ENCODE results near the gene DEXI. TPM values are rescaled to one million over a fixed set of nuclear protein-coding genes. Genes with fewer than 3 reads are reported as not detected.

The DEXI gene
- total RNA-seq, 1 experiment from 2014 or later, result 28.3 TPM

- no peak overlapping the region for H2BK120ac ChIP-seq (ENCODE audit: low read depth, low read length, poor library complexity, severe bottlenecking)
- no peak overlapping the region for H2BK15ac ChIP-seq (ENCODE audit: low read depth, low read length)
- no peak overlapping the region for H3K27ac Mint-ChIP-seq
- DNase-seq, result no peak
- no peak overlapping the region for H2AFZ ChIP-seq (ENCODE audit: low read length)
- H3K4me1 ChIP-seq (ENCODE audit: insufficient read depth, low read length), result peaks cover 3% of the 10 kb centered on the region; the same call in 1 of the 2 replicates
- no peak overlapping the region for H3K4ac ChIP-seq (ENCODE audit: low read depth, low read length)
- no peak overlapping the region for H4K5ac ChIP-seq (ENCODE audit: insufficient read length, low read depth, low read length)
- H2BK20ac ChIP-seq (ENCODE audit: low read depth, low read length, poor library complexity, severe bottlenecking), result no peak overlapping the region
- peaks cover 11% of the 10 kb centered on the region for H3K23me2 ChIP-seq (ENCODE audit: insufficient read length, low read depth, low read length, poor library complexity, severe bottlenecking)
- no peak overlapping the region for H3K4me2 ChIP-seq (ENCODE audit: insufficient read depth, insufficient read length, low read length)
- H3K27me3 ChIP-seq (ENCODE audit: insufficient read depth, low read length), result no peaks in the 10 kb centered on the region
- no peak overlapping the region for H3K9ac ChIP-seq (ENCODE audit: extremely low read depth, insufficient read length, low read length)
- H2BK5ac ChIP-seq (ENCODE audit: insufficient read length, low read length), result no peak overlapping the region
- no peak overlapping the region for H2AK5ac ChIP-seq (ENCODE audit: insufficient read length, low read length)
- H3K4me3 Mint-ChIP-seq, result no peak overlapping the region; a peak in 1 of 5 replicates
- no peak overlapping the region for H4K91ac ChIP-seq (ENCODE audit: insufficient read length, low read depth, low read length)
- H3K27ac ChIP-seq (ENCODE audit: insufficient read length, low read depth, low read length), result no peak overlapping the region
- no peaks in the 10 kb centered on the region for H3K9me3 ChIP-seq (ENCODE audit: control insufficient read depth, low read depth, low read length)
- no peak overlapping the region for H2BK12ac ChIP-seq (ENCODE audit: insufficient read length, low read depth, low read length)
- H3K9me3 Mint-ChIP-seq, result no peaks in the 10 kb centered on the region
- no peak overlapping the region for H3K18ac ChIP-seq (ENCODE audit: insufficient read length, low read depth, low read length)
- H3K79me1 ChIP-seq (ENCODE audit: insufficient read depth, low read depth, low read length, poor library complexity, severe bottlenecking), result peaks cover 3% of the 10 kb centered on the region
- H4K20me1 ChIP-seq (ENCODE audit: control insufficient read depth, insufficient read depth, insufficient read length), result no peaks in the 10 kb centered on the region
- H3T11ph ChIP-seq (ENCODE audit: low read length), result no peak overlapping the region
- H3K36me3 Mint-ChIP-seq (ENCODE audit: insufficient read depth in 1 of 3, low read depth in 3 of 3), result peaks cover 8 to 26% (median 14%) of the 10 kb centered on the region in 3 experiments; a peak in 6 of 7 replicates
- WGBS (ENCODE audit: extremely low coverage, insufficient read length, low lambda C conversion rate), result no CpG with 5 or more reads among the region's 7 CpGs
- TF ChIP-seq CTCF (conservative IDR thresholded peaks at IDR 0.05), result no peak
- H3K14ac ChIP-seq (ENCODE audit: insufficient read depth, low read length), result no peak overlapping the region
- no peak overlapping the region for H3K56ac ChIP-seq (ENCODE audit: insufficient read length, low read depth, low read length)
- H3K4me1 Mint-ChIP-seq, result peaks cover 29 to 32% of the 10 kb centered on the region in 2 experiments
- no peaks in the 10 kb centered on the region; the same call in 1 of the 2 replicates for H3K79me2 ChIP-seq (ENCODE audit: insufficient read depth, low read length)
- no peak overlapping the region for H3K23ac ChIP-seq (ENCODE audit: insufficient read length, low read depth, low read length)
- H3K27me3 Mint-ChIP-seq (ENCODE audit: low read depth), result no peaks in the 10 kb centered on the region; the same call in 1 of the 2 replicates
- no peak overlapping the region for H4K8ac ChIP-seq (replicated peaks; ENCODE audit: insufficient read length, low read depth, low read length)
Observed at GRCh38 chr16:10938796-10939648, 3.2 kb downstream of the DEXI start.

Data from H9 (cell line).